Endodermal cell (in vitro differentiated cells): ENCODE measurements around the gene NEB. TPM values are rescaled to one million over a fixed set of nuclear protein-coding genes. Genes with fewer than 3 reads are reported as not detected.
A peak's percentile ranks its signal among the peaks of the same experiment; 100 is the strongest.

Experiments used
- DNase-seq: peaks from one replicate; pipeline ENCODE4 v3.0.0-alpha.2; 2017
- H3K27ac ChIP-seq: 2 replicates; pipeline ENCODE4 v1.5.1; 2013; ENCODE audit warnings: mild to moderate bottlenecking, low read depth, low read length, moderate library complexity
- H3K27me3 ChIP-seq: 2 replicates; pipeline ENCODE4 v1.6.1; 2013; ENCODE audit warnings: mild to moderate bottlenecking, low read length, moderate library complexity; ENCODE audit not compliant: insufficient read depth, control insufficient read depth, poor library complexity, severe bottlenecking
- H3K36me3 ChIP-seq: 2 replicates; pipeline ENCODE4 v1.7.0; 2013; ENCODE audit warnings: mild to moderate bottlenecking, low read length, moderate library complexity; ENCODE audit not compliant: control insufficient read depth, insufficient read depth
- H3K4me1 ChIP-seq: one replicate; pipeline ENCODE4 v1.7.0; 2013; ENCODE audit warnings: low read length; ENCODE audit not compliant: control insufficient read depth, insufficient read depth
- H3K4me3 ChIP-seq: 2 replicates; pipeline ENCODE4 v1.5.1; 2013; ENCODE audit warnings: mild to moderate bottlenecking, low read length, moderate library complexity
- H3K9ac ChIP-seq: 2 replicates; pipeline ENCODE4 v1.6.1; 2013; ENCODE audit warnings: mild to moderate bottlenecking, low read length, moderate library complexity; ENCODE audit not compliant: poor library complexity, severe bottlenecking; ENCODE audit errors: extremely low read depth
- H3K9me3 ChIP-seq: 2 replicates; pipeline ENCODE4 v1.6.1; 2013; ENCODE audit warnings: mild to moderate bottlenecking, low read length, moderate library complexity; ENCODE audit not compliant: control insufficient read depth
- H3K27ac Mint-ChIP-seq: 2 replicates; pipeline ENCODE4 v1.8.0; 2020; ENCODE audit warnings: mixed read lengths
- H3K27me3 Mint-ChIP-seq: 2 replicates; pipeline ENCODE4 v1.8.0; 2021; ENCODE audit warnings: mild to moderate bottlenecking, mixed read lengths; ENCODE audit not compliant: insufficient read depth
- H3K36me3 Mint-ChIP-seq: 2 replicates; pipeline ENCODE4 v1.8.0; 2020; ENCODE audit warnings: low read depth, mixed read lengths
- H3K4me1 Mint-ChIP-seq: 2 replicates; pipeline ENCODE4 v1.8.0; 2020; ENCODE audit warnings: mixed read lengths
- H3K4me3 Mint-ChIP-seq: 2 replicates; pipeline ENCODE4 v1.8.0; 2020; ENCODE audit warnings: mild to moderate bottlenecking, moderate library complexity, mixed read lengths
- H3K9me3 Mint-ChIP-seq: 2 replicates; pipeline ENCODE4 v1.8.0; 2020; ENCODE audit warnings: mild to moderate bottlenecking, mixed read lengths
- CTCF ChIP-seq: fragments of 200-600 bp; sonication (generic); conservative IDR thresholded peaks from 2 replicates; pipeline ENCODE4 v1.5.0; 2021; ENCODE audit warnings: antibody characterized with exemption, mild to moderate bottlenecking
- WGBS, 2 experiments: methylation state at CpG; one replicate each; pipeline versions ENCODE4 v1.1.5 to v1.1.7; 2013; ENCODE audit warnings: missing lambda C conversion rate in 2 of 2, mixed read lengths in 1 of 2; ENCODE audit not compliant: insufficient coverage in 1 of 2, insufficient read length in 1 of 2; 5-methylcytosine and 5-hydroxymethylcytosine counted together
- total RNA-seq, 2 donors: library from RNA; stranded (reverse); fragmentation: NEBNext Ultra II Directional in 1 of 2; extraction: Animal tissue kit (Norgen Biotek cat#: 25700) in 1 of 2; gene quantifications; 2 replicates in 1 of 2; 3 replicates in 1 of 2; pipeline ENCODE4 v1.2.1, GENCODE V29; 2021

The NEB gene
- total RNA-seq, 2 donors from 2014 or later = 4.4 to 5.4 TPM

- Histone ChIP-seq H3K27me3 (no peaks in the 10 kb centered on the region), H3K4me3 (no peak overlapping the region), H3K9ac (no peak overlapping the region), H3K4me1 (no peaks in the 10 kb centered on the region), H3K36me3 (no peaks in the 10 kb centered on the region), H3K27ac (no peak overlapping the region), H3K9me3 (no peaks in the 10 kb centered on the region)
- DNase-seq = peak; percentile 55
- no peak overlapping the region for H3K4me3 Mint-ChIP-seq
- WGBS, 2 experiments = 80 to 92% methylated on average over 1 to 3 of the region's 3 CpGs
- TF ChIP-seq CTCF = no peak
- no peaks in the 10 kb centered on the region for H3K27me3 Mint-ChIP-seq
- H3K9me3 Mint-ChIP-seq = no peaks in the 10 kb centered on the region
- peaks cover 47% of the 10 kb centered on the region for H3K4me1 Mint-ChIP-seq
- H3K36me3 Mint-ChIP-seq = peaks cover 4% of the 10 kb centered on the region
- peak overlapping the region; percentile 54 for H3K27ac Mint-ChIP-seq
Observed at GRCh38 chr2:151729415-151729811, 4.9 kb downstream of the NEB start.

- Mint-ChIP-seq H3K36me3 (peaks cover 7% of the 10 kb centered on the region), H3K4me3 (no peak overlapping the region), H3K27me3 (no peaks in the 10 kb centered on the region), H3K4me1 (peaks cover 42% of the 10 kb centered on the region), H3K27ac (peak overlapping the region; percentile 54), H3K9me3 (no peaks in the 10 kb centered on the region)
- Histone ChIP-seq H3K4me3 (no peak overlapping the region), H3K36me3 (no peaks in the 10 kb centered on the region), H3K27me3 (no peaks in the 10 kb centered on the region), H3K9ac (no peak overlapping the region), H3K27ac (no peak overlapping the region), H3K4me1 (no peaks in the 10 kb centered on the region), H3K9me3 (no peaks in the 10 kb centered on the region)
- TF ChIP-seq CTCF = peak; percentile 68
- peak; percentile 67 for DNase-seq
- WGBS, 2 experiments = 63 to 73% methylated on average over 3 of the region's 3 CpGs
Observed at GRCh38 chr2:151728804-151729414, 5.4 kb downstream of the NEB start.

GRCh38 chr2:151727593-151728552 lies 6.4 kb downstream of the NEB start:
- Histone ChIP-seq H3K4me1 (no peaks in the 10 kb centered on the region), H3K4me3 (no peak overlapping the region), H3K9me3 (no peaks in the 10 kb centered on the region), H3K27me3 (no peaks in the 10 kb centered on the region), H3K27ac (no peak overlapping the region), H3K36me3 (no peaks in the 10 kb centered on the region), H3K9ac (no peak overlapping the region)
- no peaks in the 10 kb centered on the region for H3K27me3 Mint-ChIP-seq
- WGBS, 2 experiments = 88 to 89% methylated on average over 4 to 10 of the region's 10 CpGs
- H3K9me3 Mint-ChIP-seq = no peaks in the 10 kb centered on the region
- H3K27ac Mint-ChIP-seq = no peak overlapping the region
- no peak for DNase-seq
- no peak for TF ChIP-seq CTCF
- no peak overlapping the region for H3K4me3 Mint-ChIP-seq
- peaks cover 8% of the 10 kb centered on the region for H3K36me3 Mint-ChIP-seq
- H3K4me1 Mint-ChIP-seq = peaks cover 36% of the 10 kb centered on the region
